GM21723 (cell line): ENCODE results near the gene ZNF594.
"Not testable (repeated sequence)": the region's sequence is repeated elsewhere in the genome, so short reads cannot be mapped to it uniquely, and the experiment has no call there.

Experiments
- ATAC-seq: cut with Tn5 transposase; IDR thresholded peaks from one replicate; pipeline ENCODE4 v1.9.1; 2021; ENCODE audit warnings: mild to moderate bottlenecking, moderate library complexity; ENCODE audit not compliant: unreplicated experiment

ZNF594 gene

DNA sequence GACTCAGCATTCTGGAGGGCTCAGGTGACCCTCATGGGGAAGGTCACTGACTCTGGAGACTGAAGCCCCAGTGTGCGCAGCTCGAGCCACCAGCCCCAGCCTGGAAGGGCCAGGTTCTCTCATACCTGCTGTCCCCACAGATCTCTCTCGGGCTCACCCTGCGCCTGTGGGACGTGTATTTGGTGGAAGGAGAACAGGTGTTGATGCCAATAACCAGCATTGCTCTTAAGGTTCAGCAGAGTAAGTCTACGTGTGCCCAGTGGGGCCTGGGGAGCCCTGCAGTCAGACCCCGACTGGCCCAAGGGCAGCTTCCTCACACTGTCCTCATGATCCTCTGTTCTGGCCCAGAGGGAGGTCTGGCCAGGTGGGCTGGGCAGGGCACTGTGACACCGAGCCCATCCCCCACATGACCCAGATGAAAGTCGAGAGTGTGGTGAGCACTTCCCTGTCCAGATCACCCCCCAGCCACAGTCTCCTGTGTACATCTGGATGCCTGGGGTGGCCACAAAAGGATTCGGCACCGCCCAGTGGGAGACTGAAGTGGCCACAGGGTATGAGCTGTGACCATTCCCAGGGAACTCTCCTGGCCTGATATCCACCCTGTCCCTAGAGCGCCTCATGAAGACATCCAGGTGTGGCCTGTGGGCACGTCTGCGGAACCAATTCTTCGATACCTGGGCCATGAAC, 54.0 kb downstream of the ZNF594 start:
- ATAC-seq = not testable (repeated sequence)

DNA sequence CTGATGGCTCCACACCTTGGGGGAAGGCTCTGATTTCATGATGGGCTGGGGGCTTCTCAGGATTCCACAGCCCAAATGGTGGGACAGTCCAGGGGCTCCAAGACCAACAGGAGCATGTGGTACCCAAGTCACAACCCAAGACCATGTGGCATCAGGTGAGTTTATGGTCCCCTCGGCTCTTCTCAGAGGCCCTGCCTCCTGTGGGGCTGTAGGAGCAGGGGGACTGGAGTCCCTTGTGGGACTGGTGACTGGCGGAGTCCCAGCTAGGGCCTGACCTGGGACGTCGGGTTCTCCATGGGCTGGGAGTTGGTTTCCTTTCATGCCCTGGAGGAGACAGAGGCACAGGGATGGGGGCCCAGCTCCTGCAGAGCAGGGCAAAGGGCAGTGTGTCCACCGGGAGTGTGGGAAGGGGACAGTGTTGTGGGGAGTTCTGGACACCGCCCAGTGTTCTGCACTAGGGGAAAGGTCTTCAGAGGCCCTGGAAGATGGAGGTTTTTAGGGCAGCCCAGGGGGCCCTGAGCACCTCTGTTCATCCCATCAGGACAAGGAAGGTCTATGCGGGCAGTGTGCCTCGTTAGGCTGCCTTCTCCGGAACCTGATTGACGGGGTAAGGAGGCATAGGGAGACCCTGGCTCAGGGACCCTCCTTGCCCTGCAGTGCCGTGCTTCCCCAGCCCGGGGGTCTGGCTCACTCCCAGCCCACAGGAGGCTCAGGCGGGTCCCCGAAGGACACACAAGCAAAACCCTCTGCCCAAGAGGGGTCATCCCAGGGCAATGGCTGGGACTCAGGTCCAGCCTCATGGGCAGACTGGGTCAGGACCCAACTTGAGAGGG, 54.9 kb downstream of the ZNF594 start:
- not testable (repeated sequence) for ATAC-seq

DNA sequence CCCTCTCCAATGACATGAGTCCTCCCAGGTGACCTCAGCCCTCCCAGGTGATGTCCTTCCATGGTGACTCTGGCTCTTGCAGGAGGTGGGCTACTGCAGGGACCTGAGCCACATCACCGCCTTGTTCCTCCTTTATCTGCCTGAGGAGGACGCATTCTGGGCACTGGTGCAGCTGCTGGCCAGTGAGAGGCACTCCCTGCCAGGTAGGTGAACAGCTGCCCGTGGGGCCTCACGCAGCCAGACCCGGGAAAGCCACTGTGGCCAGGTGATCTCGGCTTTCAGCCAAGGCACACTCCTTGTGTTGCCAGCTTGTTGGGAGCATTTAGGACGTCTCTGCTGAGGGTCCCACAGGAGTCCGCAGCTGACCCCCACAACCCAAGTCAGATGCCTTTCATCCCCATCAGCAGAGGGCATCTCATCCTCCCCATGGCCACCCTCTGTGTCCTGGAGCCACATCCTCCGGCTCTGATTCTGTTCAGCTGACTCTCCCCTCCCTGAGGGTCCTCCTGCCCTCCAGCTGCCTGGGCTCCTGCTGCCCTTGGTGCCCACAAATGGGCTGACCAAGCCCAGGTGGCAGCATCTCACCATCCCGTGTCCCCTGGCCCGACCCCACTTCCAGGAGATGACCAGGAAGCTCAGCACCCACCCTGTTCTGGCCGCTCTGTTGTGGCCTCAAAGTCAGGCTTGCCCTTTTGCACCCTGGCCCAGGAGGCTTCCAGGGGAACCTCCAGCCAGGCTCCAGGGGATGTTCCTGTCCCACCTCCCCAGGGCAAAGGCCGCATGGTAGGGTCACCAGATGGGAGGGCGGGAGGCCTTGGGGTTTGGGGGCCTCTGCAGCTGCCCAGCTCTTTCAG, 55.7 kb downstream of the ZNF594 start:
- no peak for ATAC-seq

- ATAC-seq = not testable (repeated sequence)
These were observed 56.4 kb downstream of the ZNF594 start for GRCh38 chr17:5135131-5135712.

GRCh38 chr17:5134571-5134970, 57.1 kb downstream of the ZNF594 start:
- not testable (repeated sequence) for ATAC-seq

GRCh38 chr17:5133961-5134360, 57.7 kb downstream of the ZNF594 start:
- not testable (repeated sequence) for ATAC-seq

DNA sequence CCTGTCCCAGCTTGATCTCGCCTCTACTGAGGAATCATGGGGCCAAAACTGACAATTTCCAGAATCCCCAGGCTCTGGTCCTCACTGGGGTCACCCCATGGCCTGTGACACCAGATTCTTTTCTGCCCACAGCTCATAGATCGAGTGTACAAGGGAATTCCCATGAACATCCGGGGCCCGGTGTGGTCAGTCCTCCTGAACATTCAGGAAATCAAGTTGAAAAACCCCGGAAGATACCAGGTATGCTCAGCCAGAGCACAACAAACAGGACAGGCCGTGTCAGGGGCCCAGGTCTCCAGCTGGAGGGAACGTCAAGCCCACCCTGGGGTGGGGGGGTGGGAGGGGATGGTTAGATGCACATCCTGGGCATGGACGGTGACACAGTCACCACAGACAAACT, 58.4 kb downstream of the ZNF594 start:
- ATAC-seq = no peak

DNA sequence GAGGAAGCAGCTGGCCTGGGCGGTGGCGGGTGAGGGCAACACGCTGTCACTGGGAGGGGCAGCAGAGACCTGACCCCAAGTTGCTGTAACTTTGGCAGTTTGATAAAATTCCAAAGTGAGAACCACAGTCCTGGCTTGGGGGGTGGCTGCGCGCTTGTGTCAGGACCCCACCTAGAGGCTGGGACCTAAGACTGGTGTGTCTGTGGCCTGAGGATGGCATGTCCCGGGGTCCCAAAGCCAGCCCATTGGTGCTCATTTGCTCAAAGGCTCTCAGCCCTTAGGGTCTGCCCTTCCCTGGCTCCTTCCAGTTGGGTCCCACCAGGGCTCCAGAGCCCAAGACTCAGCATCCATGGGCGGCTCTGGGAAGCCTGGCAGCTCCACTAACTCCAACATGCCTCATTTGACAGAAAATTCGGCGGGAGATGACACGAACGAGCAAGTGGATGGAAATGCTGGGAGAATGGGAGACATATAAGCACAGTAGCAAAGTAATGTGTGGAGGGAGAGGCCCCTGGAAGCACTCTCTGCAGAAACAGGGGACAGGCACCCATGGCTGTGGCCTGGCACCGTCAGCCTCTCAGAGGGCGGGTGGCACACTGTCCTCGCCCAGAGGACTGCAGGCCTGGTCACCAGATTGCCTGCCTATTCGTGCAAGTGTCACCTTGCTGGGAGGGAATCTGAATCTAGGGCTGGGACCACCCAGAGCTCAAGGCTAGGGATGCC, 59.0 kb downstream of the ZNF594 start:
- ATAC-seq = not testable (repeated sequence)

DNA sequence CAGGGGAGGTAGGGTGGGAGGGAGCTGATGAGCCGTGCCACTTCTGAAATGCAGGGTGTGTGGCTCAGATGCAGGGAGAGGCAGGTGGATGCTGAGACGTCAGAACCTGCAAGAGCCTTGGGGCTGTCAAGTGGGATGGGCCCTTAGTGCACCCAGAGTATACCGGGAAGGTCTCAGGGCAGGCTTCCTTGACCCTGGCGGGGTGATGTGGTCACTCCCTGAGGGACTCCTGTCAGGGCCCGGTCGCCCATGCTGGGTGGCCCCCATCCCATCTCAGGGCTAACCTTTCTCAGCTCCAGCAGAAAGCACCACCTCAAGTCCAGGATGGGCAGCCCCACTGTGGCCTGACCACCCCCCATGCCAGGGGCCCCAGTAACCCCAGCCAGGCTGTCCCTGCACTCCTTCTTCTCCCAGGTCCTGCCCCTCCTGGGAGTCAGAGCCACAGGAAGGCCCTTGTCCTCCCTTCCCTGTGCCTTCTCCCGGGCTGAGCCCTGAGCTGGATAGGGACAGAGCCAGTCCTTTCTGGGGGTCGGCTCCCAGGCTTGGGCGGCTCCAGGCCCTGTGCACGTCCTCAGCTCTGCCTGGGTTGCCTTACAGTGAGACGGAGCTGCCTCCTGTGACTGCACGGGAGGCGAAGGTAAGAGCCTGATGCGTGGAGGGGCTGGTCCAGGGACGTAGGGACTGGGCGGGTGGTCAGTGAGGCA, 59.7 kb downstream of the ZNF594 start:
- ATAC-seq = not testable (repeated sequence)

DNA sequence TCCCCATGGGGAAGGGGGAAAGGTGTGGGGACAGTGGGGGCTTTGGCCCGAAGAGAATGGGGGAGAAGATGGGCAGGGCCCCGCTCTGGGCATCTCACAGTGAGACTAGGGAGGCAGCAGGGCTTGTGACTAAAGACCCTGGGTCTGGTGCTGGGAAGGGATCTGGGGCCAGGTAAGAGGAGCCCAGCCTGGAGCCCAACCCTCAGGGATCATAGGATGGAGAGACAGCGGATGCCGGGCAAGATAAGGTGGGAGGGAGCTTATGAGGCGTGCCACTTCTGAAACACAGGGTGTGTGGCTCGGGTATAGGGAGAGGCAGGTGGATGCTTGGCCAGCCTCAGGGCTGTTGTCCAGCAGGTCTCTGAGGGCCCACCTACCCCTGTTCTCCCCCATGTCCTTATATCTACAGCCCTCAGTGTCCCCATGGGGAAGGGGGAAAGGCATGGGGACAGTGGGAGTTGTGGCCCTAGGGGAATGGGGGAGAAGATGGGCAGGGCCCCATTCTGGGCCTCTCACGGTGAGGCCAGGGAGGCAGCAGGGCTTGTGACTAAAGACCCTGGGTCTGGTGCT, 60.4 kb downstream of the ZNF594 start:
- ATAC-seq = no peak

GRCh38 chr17:5130687-5131086, 61.0 kb downstream of the ZNF594 start:
- ATAC-seq = not testable (repeated sequence)

DNA sequence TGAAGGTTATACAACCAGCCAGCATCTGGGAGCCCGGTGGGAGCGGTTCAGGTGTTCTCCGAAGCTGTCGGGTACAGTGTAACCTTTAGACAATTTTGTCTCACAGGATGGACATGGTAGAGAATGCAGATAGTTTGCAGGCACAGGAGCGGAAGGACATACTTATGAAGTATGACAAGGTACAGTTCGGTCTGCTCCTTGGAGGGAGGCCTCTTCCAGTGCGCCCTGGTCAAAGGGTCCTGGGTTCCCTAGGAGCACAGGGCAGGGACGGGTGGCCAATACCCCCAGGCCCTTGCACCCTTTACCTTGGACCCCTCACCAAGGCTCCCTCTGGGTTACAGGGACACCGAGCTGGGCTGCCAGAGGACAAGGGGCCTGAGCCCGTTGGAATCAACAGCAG, 61.4 kb downstream of the ZNF594 start:
- not testable (repeated sequence) for ATAC-seq

DNA sequence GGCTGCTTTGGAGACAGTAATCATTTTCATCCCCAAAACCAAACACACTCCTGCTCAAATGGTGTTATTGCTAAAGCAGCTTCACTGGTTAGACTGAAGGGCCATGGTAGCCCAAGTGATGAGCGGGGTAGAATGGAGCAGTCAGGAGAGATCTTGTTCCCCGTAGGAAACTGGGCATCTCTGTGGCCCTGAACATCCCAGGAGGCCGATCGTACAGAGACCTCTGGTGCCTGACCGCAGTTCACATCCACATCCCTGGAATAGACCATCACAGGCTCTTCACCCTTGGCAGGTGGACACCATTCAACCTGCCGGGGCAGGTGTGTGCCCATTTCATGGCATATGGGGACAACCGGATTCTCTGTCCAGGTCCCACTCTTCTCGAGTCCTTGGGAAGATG, 61.9 kb downstream of the ZNF594 start:
- ATAC-seq = not testable (repeated sequence)
